Measurements from ENCODE around the gene INKA1. TPM values are rescaled to one million over a fixed set of nuclear protein-coding genes. Genes with fewer than 3 reads are reported as not detected.

The INKA1 gene
- total RNA-seq, 2 experiments from 2014 or later: 7.9 to 12.8 TPM

DNA sequence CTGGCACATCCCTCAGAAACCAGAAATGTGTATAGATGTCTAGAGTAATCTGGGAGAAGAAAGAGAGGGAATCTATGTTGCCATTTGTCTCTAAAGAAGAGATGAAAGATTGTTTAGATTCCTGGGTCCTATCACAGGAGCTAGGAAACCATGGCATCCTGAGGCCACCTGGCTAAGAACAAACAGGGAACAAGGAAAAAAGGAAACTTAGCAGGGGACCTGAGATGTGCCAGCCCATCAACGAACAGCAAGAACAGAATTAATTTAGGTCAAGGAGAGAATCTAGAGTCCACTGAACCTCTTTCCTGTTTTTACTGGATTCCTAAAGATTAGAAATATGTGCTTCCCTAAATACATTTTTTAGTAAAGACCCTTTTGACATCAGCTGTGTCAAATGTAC, 47.0 kb upstream of the INKA1 start:
- Histone ChIP-seq H3K9me2 (ENCODE audit: insufficient read depth, low read length) (no peaks in the 10 kb centered on the region), H2AFZ (ENCODE audit: low read length) (no peak overlapping the region), H3K4me3 (ENCODE audit: low read depth, low read length, poor library complexity, severe bottlenecking) (no peak overlapping the region), H3K4me1 (ENCODE audit: insufficient read depth, low read length, poor library complexity, severe bottlenecking) (no peaks in the 10 kb centered on the region), H3K27ac (ENCODE audit: low read depth, low read length, poor library complexity, severe bottlenecking) (no peak overlapping the region), H3K9me3 (ENCODE audit: low read length) (no peaks in the 10 kb centered on the region), H3K79me2 (ENCODE audit: insufficient read depth, low read depth, low read length) (peaks cover 9% of the 10 kb centered on the region; the same call in 1 of the 2 replicates), H3K36me3 (ENCODE audit: insufficient read depth, low read length) (no peaks in the 10 kb centered on the region), H4K20me1 (ENCODE audit: insufficient read depth, low read length) (no peaks in the 10 kb centered on the region), H3K4me2 (ENCODE audit: low read length) (no peak overlapping the region)
- no peak for DNase-seq (ENCODE audit: low spot score)
- intact Hi-C loops (cut with micrococcal nuclease; ENCODE audit: unreplicated experiment): no loop called here
- POLR2A ChIA-PET: interaction anchor here (0.6 kb wide), 2 partner anchors 26 to 28 kb away, joined by 5 read pairs; no protein-coding TSS in a partner anchor
- TF ChIP-seq EZH2phosphoT487 (IDR thresholded peaks at IDR 0.05; ENCODE audit: borderline replicate concordance, low read depth, low read length): no peak
- TF ChIP-seq, protein P1, sequence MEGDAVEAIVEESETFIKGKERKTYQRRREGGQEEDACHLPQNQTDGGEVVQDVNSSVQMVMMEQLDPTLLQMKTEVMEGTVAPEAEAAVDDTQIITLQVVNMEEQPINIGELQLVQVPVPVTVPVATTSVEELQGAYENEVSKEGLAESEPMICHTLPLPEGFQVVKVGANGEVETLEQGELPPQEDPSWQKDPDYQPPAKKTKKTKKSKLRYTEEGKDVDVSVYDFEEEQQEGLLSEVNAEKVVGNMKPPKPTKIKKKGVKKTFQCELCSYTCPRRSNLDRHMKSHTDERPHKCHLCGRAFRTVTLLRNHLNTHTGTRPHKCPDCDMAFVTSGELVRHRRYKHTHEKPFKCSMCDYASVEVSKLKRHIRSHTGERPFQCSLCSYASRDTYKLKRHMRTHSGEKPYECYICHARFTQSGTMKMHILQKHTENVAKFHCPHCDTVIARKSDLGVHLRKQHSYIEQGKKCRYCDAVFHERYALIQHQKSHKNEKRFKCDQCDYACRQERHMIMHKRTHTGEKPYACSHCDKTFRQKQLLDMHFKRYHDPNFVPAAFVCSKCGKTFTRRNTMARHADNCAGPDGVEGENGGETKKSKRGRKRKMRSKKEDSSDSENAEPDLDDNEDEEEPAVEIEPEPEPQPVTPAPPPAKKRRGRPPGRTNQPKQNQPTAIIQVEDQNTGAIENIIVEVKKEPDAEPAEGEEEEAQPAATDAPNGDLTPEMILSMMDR (conservative IDR thresholded peaks at IDR 0.05; ENCODE audit: low read length): no peak
- CTCF ChIA-PET (ENCODE audit: unreplicated experiment): no interaction called here
- BruUV-seq (replicated peaks): no TSS peak

GRCh38 chr3:49757197-49757596, 45.9 kb upstream of the INKA1 start:
- Histone ChIP-seq H3K79me2 (ENCODE audit: insufficient read depth, low read depth, low read length) (peaks cover 9% of the 10 kb centered on the region; the same call in 1 of the 2 replicates), H3K4me2 (ENCODE audit: low read length) (no peak overlapping the region), H3K9me3 (ENCODE audit: low read length) (no peaks in the 10 kb centered on the region), H2AFZ (ENCODE audit: low read length) (no peak overlapping the region), H3K4me3 (ENCODE audit: low read depth, low read length, poor library complexity, severe bottlenecking) (no peak overlapping the region), H3K36me3 (ENCODE audit: insufficient read depth, low read length) (peaks cover 4% of the 10 kb centered on the region; the same call in 1 of the 2 replicates), H4K20me1 (ENCODE audit: insufficient read depth, low read length) (no peaks in the 10 kb centered on the region), H3K27ac (ENCODE audit: low read depth, low read length, poor library complexity, severe bottlenecking) (no peak overlapping the region), H3K9me2 (ENCODE audit: insufficient read depth, low read length) (no peaks in the 10 kb centered on the region), H3K4me1 (ENCODE audit: insufficient read depth, low read length, poor library complexity, severe bottlenecking) (no peaks in the 10 kb centered on the region)
- POLR2A ChIA-PET: interaction anchor here (0.7 kb wide), 1 partner anchor 128 kb away, joined by 3 read pairs; no protein-coding TSS in a partner anchor
- CTCF ChIA-PET (ENCODE audit: unreplicated experiment): no interaction called here
- intact Hi-C loops (cut with micrococcal nuclease; ENCODE audit: unreplicated experiment): no loop called here
- no peak for DNase-seq (ENCODE audit: low spot score)
- no peak for TF ChIP-seq EZH2phosphoT487 (IDR thresholded peaks at IDR 0.05; ENCODE audit: borderline replicate concordance, low read depth, low read length)
- TF ChIP-seq, protein P1 (conservative IDR thresholded peaks at IDR 0.05; ENCODE audit: low read length): no peak
- no TSS peak for BruUV-seq (replicated peaks)

- Histone ChIP-seq H3K27ac (ENCODE audit: low read depth, low read length, poor library complexity, severe bottlenecking) (no peak overlapping the region), H3K4me2 (ENCODE audit: low read length) (no peak overlapping the region), H3K9me3 (ENCODE audit: low read length) (no peaks in the 10 kb centered on the region), H3K4me1 (ENCODE audit: insufficient read depth, low read length, poor library complexity, severe bottlenecking) (no peaks in the 10 kb centered on the region), H3K79me2 (ENCODE audit: insufficient read depth, low read depth, low read length) (peaks cover 12% of the 10 kb centered on the region; the same call in 1 of the 2 replicates), H4K20me1 (ENCODE audit: insufficient read depth, low read length) (no peaks in the 10 kb centered on the region), H3K9me2 (ENCODE audit: insufficient read depth, low read length) (no peaks in the 10 kb centered on the region), H2AFZ (ENCODE audit: low read length) (no peak overlapping the region), H3K4me3 (ENCODE audit: low read depth, low read length, poor library complexity, severe bottlenecking) (no peak overlapping the region), H3K36me3 (ENCODE audit: insufficient read depth, low read length) (peaks cover 4% of the 10 kb centered on the region)
- TF ChIP-seq EZH2phosphoT487 (IDR thresholded peaks at IDR 0.05; ENCODE audit: borderline replicate concordance, low read depth, low read length): no peak
- TF ChIP-seq, protein P1 (conservative IDR thresholded peaks at IDR 0.05; ENCODE audit: low read length): no peak
- no peak for DNase-seq (ENCODE audit: low spot score)
- no TSS peak for BruUV-seq (replicated peaks)
- ChIA-PET POLR2A (interaction anchor here (0.7 kb wide), 1 partner anchor 15 kb away, joined by 3 read pairs; no protein-coding TSS in a partner anchor), CTCF (ENCODE audit: unreplicated experiment) (no interaction called here)
- intact Hi-C loops (cut with micrococcal nuclease; ENCODE audit: unreplicated experiment): no loop called here
These were observed 43.8 kb upstream of the INKA1 start for GRCh38 chr3:49759226-49759625.
